Measurements from ENCODE around the gene CCM2.
"Not testable (repeated sequence)": the region's sequence is repeated elsewhere in the genome, so short reads cannot be mapped to it uniquely, and the experiment has no call there.

The CCM2 gene

GRCh38 chr7:44981035-44981706 lies 18.8 kb upstream of the CCM2 start:
- DNase-seq (ENCODE audit: low read depth): no peak

GRCh38 chr7:44982535-44982923 lies 17.5 kb upstream of the CCM2 start:
- no peak for DNase-seq (ENCODE audit: low read depth)

GRCh38 chr7:44982970-44983369 lies 17.0 kb upstream of the CCM2 start:
- no peak for DNase-seq (ENCODE audit: low read depth)

- DNase-seq (ENCODE audit: low read depth): no peak
Observed at GRCh38 chr7:44983742-44984477, 16.1 kb upstream of the CCM2 start.

- no peak for DNase-seq (ENCODE audit: low read depth)
Observed at GRCh38 chr7:44984478-44984758, 15.6 kb upstream of the CCM2 start.

- no peak for DNase-seq (ENCODE audit: low read depth)
Observed at GRCh38 chr7:44985033-44985695, 14.8 kb upstream of the CCM2 start.

GRCh38 chr7:44985900-44986217 lies 14.1 kb upstream of the CCM2 start:
- DNase-seq (ENCODE audit: low read depth): no peak

GRCh38 chr7:44986218-44987053 lies 13.6 kb upstream of the CCM2 start:
- DNase-seq (ENCODE audit: low read depth): peak; percentile 93

GRCh38 chr7:44987457-44987856 lies 12.5 kb upstream of the CCM2 start:
- no peak for DNase-seq (ENCODE audit: low read depth)

- no peak for DNase-seq (ENCODE audit: low read depth)
Observed at GRCh38 chr7:44987996-44988395, 12.0 kb upstream of the CCM2 start.

GRCh38 chr7:44988701-44989100 lies 11.3 kb upstream of the CCM2 start:
- DNase-seq (ENCODE audit: low read depth): no peak

GRCh38 chr7:44989132-44989531 lies 10.9 kb upstream of the CCM2 start:
- no peak for DNase-seq (ENCODE audit: low read depth)

- DNase-seq (ENCODE audit: low read depth): no peak
Observed at GRCh38 chr7:44990109-44991023, 9.6 kb upstream of the CCM2 start.

- not testable (repeated sequence) for DNase-seq (ENCODE audit: low read depth)
Observed at GRCh38 chr7:44992004-44992795, 7.8 kb upstream of the CCM2 start.

- DNase-seq (ENCODE audit: low read depth): no peak
Observed at GRCh38 chr7:44994877-44995554, 5.0 kb upstream of the CCM2 start.

- peak; percentile 38 for DNase-seq (ENCODE audit: low read depth)
Observed at GRCh38 chr7:44995555-44996493, 4.2 kb upstream of the CCM2 start.

GRCh38 chr7:44998153-44998871 lies 1.7 kb upstream of the CCM2 start:
- no peak for DNase-seq (ENCODE audit: low read depth)
